Measurements from ENCODE around the gene NRG2.

The NRG2 gene

GRCh38 chr5:139925216-139925562 is 117.9 kb downstream of the NRG2 start:
- H3K27ac ChIP-seq (replicated peaks) = no peak overlapping the region
- DNase-seq (ENCODE audit: low read depth in 1 of 2, low spot score in 1 of 2) = no peak
- no peak overlapping the region for H3K4me3 ChIP-seq (replicated peaks; ENCODE audit: insufficient read depth, low read length)
- TF ChIP-seq POLR2AphosphoS5 (IDR thresholded peaks at IDR 0.05; ENCODE audit: low read depth) (no peak), CTCF (IDR thresholded peaks at IDR 0.05; ENCODE audit: insufficient read depth, low read length) (no peak), GABPA (IDR thresholded peaks at IDR 0.05; ENCODE audit: low read depth) (no peak), REST (IDR thresholded peaks at IDR 0.05; ENCODE audit: insufficient replicate concordance, low read depth) (no peak), SPI1 (IDR thresholded peaks at IDR 0.05; ENCODE audit: borderline replicate concordance, low read depth) (no peak)
- no peaks in the 10 kb centered on the region for H3K27me3 ChIP-seq (ENCODE audit: insufficient read depth, poor library complexity, severe bottlenecking)

GRCh38 chr5:139924294-139925215 is 118.5 kb downstream of the NRG2 start:
- TF ChIP-seq CTCF (IDR thresholded peaks at IDR 0.05; ENCODE audit: insufficient read depth, low read length) (no peak), POLR2AphosphoS5 (IDR thresholded peaks at IDR 0.05; ENCODE audit: low read depth) (no peak), REST (IDR thresholded peaks at IDR 0.05; ENCODE audit: insufficient replicate concordance, low read depth) (no peak)
- DNase-seq (ENCODE audit: low read depth in 1 of 2, low spot score in 1 of 2) = no peak
- Histone ChIP-seq H3K27me3 (ENCODE audit: insufficient read depth, poor library complexity, severe bottlenecking) (no peaks in the 10 kb centered on the region), H3K27ac (replicated peaks) (no peak overlapping the region), H3K4me3 (replicated peaks; ENCODE audit: insufficient read depth, low read length) (no peak overlapping the region)

GRCh38 chr5:139919308-139919707 is 123.8 kb downstream of the NRG2 start:
- DNase-seq (ENCODE audit: low read depth in 1 of 2, low spot score in 1 of 2) = no peak
- Histone ChIP-seq H3K4me3 (replicated peaks; ENCODE audit: insufficient read depth, low read length) (no peak overlapping the region), H3K27me3 (ENCODE audit: insufficient read depth, poor library complexity, severe bottlenecking) (no peaks in the 10 kb centered on the region), H3K27ac (replicated peaks) (no peak overlapping the region)
- no peak for TF ChIP-seq CTCF (IDR thresholded peaks at IDR 0.05; ENCODE audit: insufficient read depth, low read length)
- TF ChIP-seq POLR2AphosphoS5 (IDR thresholded peaks at IDR 0.05; ENCODE audit: low read depth) = no peak
- TF ChIP-seq REST (IDR thresholded peaks at IDR 0.05; ENCODE audit: insufficient replicate concordance, low read depth) = no peak
- TF ChIP-seq SPI1 (IDR thresholded peaks at IDR 0.05; ENCODE audit: borderline replicate concordance, low read depth) = no peak
- TF ChIP-seq GABPA (IDR thresholded peaks at IDR 0.05; ENCODE audit: low read depth) = no peak

Measured in HL-60 (cell line).